ENCODE data around the gene MRS2. TPM values are rescaled to one million over a fixed set of nuclear protein-coding genes. Genes with fewer than 3 reads are reported as not detected.
"Not testable (repeated sequence)": the region's sequence is repeated elsewhere in the genome, so short reads cannot be mapped to it uniquely, and the experiment has no call there.

The MRS2 gene
- total RNA-seq, 2 donors from 2014 or later: 32.8 to 43.4 TPM

- ATAC-seq: not testable (repeated sequence)
Observed at GRCh38 chr6:24384369-24385130, 18.2 kb upstream of the MRS2 start.

GRCh38 chr6:24385536-24386269 is 17.0 kb upstream of the MRS2 start:
- intact Hi-C loops (cut with DNase I): loop anchor here in 1 of 2 donors (5.0 kb wide), 1 partner anchor 103 kb away; no protein-coding TSS in a partner anchor
- ATAC-seq: no peak
- no peak for DNase-seq

More at GRCh38 chr6:24384369-24385130, 18.2 kb upstream of the MRS2 start:
- DNase-seq: not testable (repeated sequence)
- intact Hi-C loops (cut with DNase I): loop anchor here in 1 of 2 donors (5.0 kb wide), 1 partner anchor 102 kb away; no protein-coding TSS in a partner anchor

- intact Hi-C loops (cut with DNase I): loop anchor here in 1 of 2 donors (5.0 kb wide), 1 partner anchor 106 kb away; no protein-coding TSS in a partner anchor
- no peak for ATAC-seq
- no peak for DNase-seq
Observed at GRCh38 chr6:24387818-24388217, 14.9 kb upstream of the MRS2 start.

GRCh38 chr6:24391208-24391607 is 11.5 kb upstream of the MRS2 start:
- no peak for ATAC-seq
- no peak for DNase-seq
- intact Hi-C loops (cut with DNase I): loop anchor here in 1 of 2 donors (10.0 kb wide), 1 partner anchor 106 kb away; no protein-coding TSS in a partner anchor

GRCh38 chr6:24391756-24392405 is 10.9 kb upstream of the MRS2 start:
- DNase-seq (no peak), ATAC-seq (no peak)
- intact Hi-C loops (cut with DNase I): loop anchor here in 1 of 2 donors (10.0 kb wide), 1 partner anchor 107 kb away; no protein-coding TSS in a partner anchor

- intact Hi-C loops (cut with DNase I): loop anchor here in 1 of 2 donors (10.0 kb wide), 1 partner anchor 109 kb away; no protein-coding TSS in a partner anchor
- DNase-seq (no peak), ATAC-seq (no peak)
Observed at GRCh38 chr6:24394061-24394779, 8.5 kb upstream of the MRS2 start.

- intact Hi-C loops (cut with DNase I): loop anchor here in 1 of 2 donors (10.0 kb wide), 1 partner anchor 110 kb away; no protein-coding TSS in a partner anchor
- peak in 1 of 2 donors; percentile 47 for ATAC-seq
- no peak for DNase-seq
Observed at GRCh38 chr6:24394780-24395437, 7.8 kb upstream of the MRS2 start.

- intact Hi-C loops (cut with DNase I): loop anchor here in 1 of 2 donors (10.0 kb wide), 1 partner anchor 112 kb away; no protein-coding TSS in a partner anchor
- ATAC-seq (no peak), DNase-seq (no peak)
Observed at GRCh38 chr6:24396824-24397223, 5.9 kb upstream of the MRS2 start.

- DNase-seq: no peak
- intact Hi-C loops (cut with DNase I): loop anchor here in 1 of 2 donors (10.0 kb wide), 1 partner anchor 113 kb away; no protein-coding TSS in a partner anchor
- ATAC-seq: no peak
Observed at GRCh38 chr6:24397631-24398030, 5.1 kb upstream of the MRS2 start.

GRCh38 chr6:24400045-24401039 is 2.4 kb upstream of the MRS2 start:
- DNase-seq; ATAC-seq; intact Hi-C loops (cut with DNase I): not testable (repeated sequence)

- no peak for DNase-seq
- ATAC-seq: no peak
- intact Hi-C loops (cut with DNase I): no loop called here
Observed at GRCh38 chr6:24401458-24401857, 1.3 kb upstream of the MRS2 start.

GRCh38 chr6:24403501-24403824 is 727 bp downstream of the MRS2 start:
- intact Hi-C loops (cut with DNase I): no loop called here
- DNase-seq (no peak), ATAC-seq (no peak)

GRCh38 chr6:24405262-24405661 is 2.5 kb downstream of the MRS2 start:
- DNase-seq: no peak
- ATAC-seq: no peak
- intact Hi-C loops (cut with DNase I): no loop called here

- intact Hi-C loops (cut with DNase I): no loop called here
Observed at GRCh38 chr6:24408719-24409410, 6.1 kb downstream of the MRS2 start.

GRCh38 chr6:24410622-24411021 is 7.9 kb downstream of the MRS2 start:
- DNase-seq (no peak), ATAC-seq (no peak)
- intact Hi-C loops (cut with DNase I): no loop called here

More at GRCh38 chr6:24408719-24409410, 6.1 kb downstream of the MRS2 start:
- DNase-seq (no peak), ATAC-seq (no peak)

- ATAC-seq (no peak), DNase-seq (no peak)
Observed at GRCh38 chr6:24412294-24412693, 9.6 kb downstream of the MRS2 start.

More at GRCh38 chr6:24412294-24412693, 9.6 kb downstream of the MRS2 start:
- intact Hi-C loops (cut with DNase I): no loop called here

All from left cardiac atrium (tissue), 4 donors.